Stomach (tissue), 4 donors: ENCODE results near the gene TYRO3.

Source experiments
- EP300 ChIP-seq: sonication (generic); formaldehyde crosslinking; IDR thresholded peaks from one replicate; pipeline ENCODE4 v1.6.1; 2017; ENCODE audit warnings: antibody characterized with exemption
- POLR2A ChIP-seq, 4 donors: fragments of 450-650 bp; IDR thresholded peaks; one replicate each; pipeline ENCODE4 v1.6.1; 2016; ENCODE audit warnings: antibody characterized with exemption in 4 of 4, control low read depth in 2 of 4, mild to moderate bottlenecking in 1 of 4, moderate library complexity in 1 of 4

GRCh38 chr15:41599061-41599460 is 40.0 kb downstream of the TYRO3 start:
- TF ChIP-seq EP300 (no peak), POLR2A (IDR thresholded peaks at IDR 0.05) (no peak)
